Fibroblast of lung (primary cell): ENCODE data around the gene SYTL3.

Experiments used
- EZH2 ChIP-seq: IDR thresholded peaks from 2 replicates; pipeline ENCODE4 v1.5.1; 2012; ENCODE audit warnings: low read length, control low read depth, mild to moderate bottlenecking; ENCODE audit errors: missing control alignments
- TF ChIP-seq, protein P1 (sequence below), 2 donors: IDR thresholded peaks in 1 of 2; conservative IDR thresholded peaks in 1 of 2; 1 replicate in 1 of 2; 2 replicates in 1 of 2; pipeline ENCODE4 v1.5.1; 2011 to 2012; ENCODE audit warnings: low read length in 2 of 2, control low read depth in 1 of 2, inconsistent platforms in 1 of 2, low read depth in 1 of 2, mild to moderate bottlenecking in 1 of 2

GRCh38 chr6:158642097-158642601, 7.7 kb upstream of the SYTL3 start:
- TF ChIP-seq, protein P1, sequence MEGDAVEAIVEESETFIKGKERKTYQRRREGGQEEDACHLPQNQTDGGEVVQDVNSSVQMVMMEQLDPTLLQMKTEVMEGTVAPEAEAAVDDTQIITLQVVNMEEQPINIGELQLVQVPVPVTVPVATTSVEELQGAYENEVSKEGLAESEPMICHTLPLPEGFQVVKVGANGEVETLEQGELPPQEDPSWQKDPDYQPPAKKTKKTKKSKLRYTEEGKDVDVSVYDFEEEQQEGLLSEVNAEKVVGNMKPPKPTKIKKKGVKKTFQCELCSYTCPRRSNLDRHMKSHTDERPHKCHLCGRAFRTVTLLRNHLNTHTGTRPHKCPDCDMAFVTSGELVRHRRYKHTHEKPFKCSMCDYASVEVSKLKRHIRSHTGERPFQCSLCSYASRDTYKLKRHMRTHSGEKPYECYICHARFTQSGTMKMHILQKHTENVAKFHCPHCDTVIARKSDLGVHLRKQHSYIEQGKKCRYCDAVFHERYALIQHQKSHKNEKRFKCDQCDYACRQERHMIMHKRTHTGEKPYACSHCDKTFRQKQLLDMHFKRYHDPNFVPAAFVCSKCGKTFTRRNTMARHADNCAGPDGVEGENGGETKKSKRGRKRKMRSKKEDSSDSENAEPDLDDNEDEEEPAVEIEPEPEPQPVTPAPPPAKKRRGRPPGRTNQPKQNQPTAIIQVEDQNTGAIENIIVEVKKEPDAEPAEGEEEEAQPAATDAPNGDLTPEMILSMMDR (conservative IDR thresholded peaks at IDR 0.05 in 1 of 2, IDR thresholded peaks at IDR 0.05 in 1 of 2; ENCODE audit: low read depth in 1 of 2, low read length in 2 of 2), result no peak
- no peak for TF ChIP-seq EZH2
